GM18520 (cell line): ENCODE measurements around the gene ZNF716.
"Not testable (repeated sequence)": the region's sequence is repeated elsewhere in the genome, so short reads cannot be mapped to it uniquely, and the experiment has no call there.

ENCODE experiments used
- ATAC-seq: cut with Tn5 transposase; IDR thresholded peaks from one replicate; pipeline ENCODE4 v1.9.1; 2021; ENCODE audit not compliant: unreplicated experiment

ZNF716 gene

GRCh38 chr7:57425969-57426628 lies 23.9 kb upstream of the ZNF716 start:
- ATAC-seq: no peak

- no peak for ATAC-seq
These were observed 23.4 kb upstream of the ZNF716 start for GRCh38 chr7:57426629-57427003.

GRCh38 chr7:57427146-57427545 lies 22.8 kb upstream of the ZNF716 start:
- no peak for ATAC-seq

GRCh38 chr7:57427594-57427993 lies 22.4 kb upstream of the ZNF716 start:
- ATAC-seq: no peak

- no peak for ATAC-seq
These were observed 17.4 kb upstream of the ZNF716 start for GRCh38 chr7:57432583-57432982.

- no peak for ATAC-seq
These were observed 12.4 kb upstream of the ZNF716 start for GRCh38 chr7:57437581-57437980.

GRCh38 chr7:57438244-57438643 lies 11.7 kb upstream of the ZNF716 start:
- ATAC-seq: no peak

GRCh38 chr7:57443567-57443966 lies 6.4 kb upstream of the ZNF716 start:
- ATAC-seq: no peak

GRCh38 chr7:57469186-57469828 lies 19.3 kb downstream of the ZNF716 start:
- not testable (repeated sequence) for ATAC-seq

GRCh38 chr7:57480304-57480703 lies 30.3 kb downstream of the ZNF716 start:
- ATAC-seq: not testable (repeated sequence)

- ATAC-seq: not testable (repeated sequence)
These were observed 35.0 kb downstream of the ZNF716 start for GRCh38 chr7:57485022-57485421.

- ATAC-seq: no peak
These were observed 38.0 kb downstream of the ZNF716 start for GRCh38 chr7:57487957-57488356.

GRCh38 chr7:57495111-57495510 lies 45.1 kb downstream of the ZNF716 start:
- ATAC-seq: not testable (repeated sequence)

GRCh38 chr7:57496395-57496794 lies 46.4 kb downstream of the ZNF716 start:
- no peak for ATAC-seq

- no peak for ATAC-seq
These were observed 55.2 kb downstream of the ZNF716 start for GRCh38 chr7:57505176-57505575.
